Endodermal cell (in vitro differentiated cells): Measurements from ENCODE around the gene ZNF358. TPM values are rescaled to one million over a fixed set of nuclear protein-coding genes. Genes with fewer than 3 reads are reported as not detected.
"Not testable (repeated sequence)": the region's sequence is repeated elsewhere in the genome, so short reads cannot be mapped to it uniquely, and the experiment has no call there.

Source experiments
- DNase-seq: peaks from one replicate; pipeline ENCODE4 v3.0.0-alpha.2; 2017
- H3K27ac ChIP-seq: 2 replicates; pipeline ENCODE4 v1.5.1; 2013; ENCODE audit warnings: mild to moderate bottlenecking, low read depth, low read length, moderate library complexity
- H3K27me3 ChIP-seq: 2 replicates; pipeline ENCODE4 v1.6.1; 2013; ENCODE audit warnings: mild to moderate bottlenecking, low read length, moderate library complexity; ENCODE audit not compliant: insufficient read depth, control insufficient read depth, poor library complexity, severe bottlenecking
- H3K36me3 ChIP-seq: 2 replicates; pipeline ENCODE4 v1.7.0; 2013; ENCODE audit warnings: mild to moderate bottlenecking, low read length, moderate library complexity; ENCODE audit not compliant: control insufficient read depth, insufficient read depth
- H3K4me1 ChIP-seq: one replicate; pipeline ENCODE4 v1.7.0; 2013; ENCODE audit warnings: low read length; ENCODE audit not compliant: control insufficient read depth, insufficient read depth
- H3K4me3 ChIP-seq: 2 replicates; pipeline ENCODE4 v1.5.1; 2013; ENCODE audit warnings: mild to moderate bottlenecking, low read length, moderate library complexity
- H3K9ac ChIP-seq: 2 replicates; pipeline ENCODE4 v1.6.1; 2013; ENCODE audit warnings: mild to moderate bottlenecking, low read length, moderate library complexity; ENCODE audit not compliant: poor library complexity, severe bottlenecking; ENCODE audit errors: extremely low read depth
- H3K9me3 ChIP-seq: 2 replicates; pipeline ENCODE4 v1.6.1; 2013; ENCODE audit warnings: mild to moderate bottlenecking, low read length, moderate library complexity; ENCODE audit not compliant: control insufficient read depth
- H3K27ac Mint-ChIP-seq: 2 replicates; pipeline ENCODE4 v1.8.0; 2020; ENCODE audit warnings: mixed read lengths
- H3K27me3 Mint-ChIP-seq: 2 replicates; pipeline ENCODE4 v1.8.0; 2021; ENCODE audit warnings: mild to moderate bottlenecking, mixed read lengths; ENCODE audit not compliant: insufficient read depth
- H3K36me3 Mint-ChIP-seq: 2 replicates; pipeline ENCODE4 v1.8.0; 2020; ENCODE audit warnings: low read depth, mixed read lengths
- H3K4me1 Mint-ChIP-seq: 2 replicates; pipeline ENCODE4 v1.8.0; 2020; ENCODE audit warnings: mixed read lengths
- H3K4me3 Mint-ChIP-seq: 2 replicates; pipeline ENCODE4 v1.8.0; 2020; ENCODE audit warnings: mild to moderate bottlenecking, moderate library complexity, mixed read lengths
- H3K9me3 Mint-ChIP-seq: 2 replicates; pipeline ENCODE4 v1.8.0; 2020; ENCODE audit warnings: mild to moderate bottlenecking, mixed read lengths
- WGBS, 2 experiments: methylation state at CpG; one replicate each; pipeline versions ENCODE4 v1.1.5 to v1.1.7; 2013; ENCODE audit warnings: missing lambda C conversion rate in 2 of 2, mixed read lengths in 1 of 2; ENCODE audit not compliant: insufficient coverage in 1 of 2, insufficient read length in 1 of 2; 5-methylcytosine and 5-hydroxymethylcytosine counted together
- total RNA-seq, 2 donors: library from RNA; stranded (reverse); fragmentation: NEBNext Ultra II Directional in 1 of 2; extraction: Animal tissue kit (Norgen Biotek cat#: 25700) in 1 of 2; gene quantifications; 2 replicates in 1 of 2; 3 replicates in 1 of 2; pipeline ENCODE4 v1.2.1, GENCODE V29; 2021
- TF ChIP-seq, protein P1 (sequence below): fragments of 200-600 bp; sonication (generic); conservative IDR thresholded peaks from 2 replicates; pipeline ENCODE4 v1.5.0; 2021; ENCODE audit warnings: antibody characterized with exemption, mild to moderate bottlenecking

ZNF358 gene
- total RNA-seq, 2 donors from 2014 or later = 45.9 to 53.2 TPM

DNA sequence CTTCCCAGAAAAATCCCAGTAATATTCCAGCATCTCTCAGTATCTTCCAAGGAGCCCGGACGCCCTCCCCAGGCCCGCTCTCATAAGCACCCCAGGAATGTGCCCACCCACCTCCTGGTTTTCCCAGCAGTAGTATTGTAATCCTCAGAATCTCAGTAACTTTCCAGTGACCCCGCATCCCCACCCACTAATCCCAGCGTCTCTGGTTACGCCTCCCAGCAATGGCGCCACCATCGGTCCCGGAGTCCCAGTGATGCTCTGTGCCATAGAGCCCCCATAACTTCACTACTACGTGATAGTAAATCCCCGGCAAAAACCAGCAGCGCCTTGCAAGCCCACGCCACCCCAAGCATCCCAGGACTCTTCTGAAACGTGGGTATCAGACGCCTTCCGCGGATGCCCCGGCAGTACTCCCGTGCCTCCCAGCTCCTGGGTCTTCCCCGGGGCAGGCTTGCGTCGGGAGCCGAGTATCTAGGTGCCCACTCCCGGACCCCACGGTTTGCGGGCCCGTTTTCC lies 18.7 kb downstream of the ZNF358 start:
- H3K36me3 ChIP-seq = no peaks in the 10 kb centered on the region
- H3K4me3 Mint-ChIP-seq = peak overlapping the region; percentile 86
- peak overlapping the region; percentile 90 for H3K9ac ChIP-seq
- no peaks in the 10 kb centered on the region for H3K27me3 ChIP-seq
- peak overlapping the region; percentile 95 for H3K4me3 ChIP-seq
- H3K27ac Mint-ChIP-seq = peak overlapping the region; percentile 97
- peaks cover 24% of the 10 kb centered on the region for H3K36me3 Mint-ChIP-seq
- TF ChIP-seq, protein P1, sequence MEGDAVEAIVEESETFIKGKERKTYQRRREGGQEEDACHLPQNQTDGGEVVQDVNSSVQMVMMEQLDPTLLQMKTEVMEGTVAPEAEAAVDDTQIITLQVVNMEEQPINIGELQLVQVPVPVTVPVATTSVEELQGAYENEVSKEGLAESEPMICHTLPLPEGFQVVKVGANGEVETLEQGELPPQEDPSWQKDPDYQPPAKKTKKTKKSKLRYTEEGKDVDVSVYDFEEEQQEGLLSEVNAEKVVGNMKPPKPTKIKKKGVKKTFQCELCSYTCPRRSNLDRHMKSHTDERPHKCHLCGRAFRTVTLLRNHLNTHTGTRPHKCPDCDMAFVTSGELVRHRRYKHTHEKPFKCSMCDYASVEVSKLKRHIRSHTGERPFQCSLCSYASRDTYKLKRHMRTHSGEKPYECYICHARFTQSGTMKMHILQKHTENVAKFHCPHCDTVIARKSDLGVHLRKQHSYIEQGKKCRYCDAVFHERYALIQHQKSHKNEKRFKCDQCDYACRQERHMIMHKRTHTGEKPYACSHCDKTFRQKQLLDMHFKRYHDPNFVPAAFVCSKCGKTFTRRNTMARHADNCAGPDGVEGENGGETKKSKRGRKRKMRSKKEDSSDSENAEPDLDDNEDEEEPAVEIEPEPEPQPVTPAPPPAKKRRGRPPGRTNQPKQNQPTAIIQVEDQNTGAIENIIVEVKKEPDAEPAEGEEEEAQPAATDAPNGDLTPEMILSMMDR = no peak
- H3K4me1 ChIP-seq = no peaks in the 10 kb centered on the region
- WGBS, 2 experiments = 0% methylated on average over 2 to 27 of the region's 27 CpGs
- no peaks in the 10 kb centered on the region for H3K9me3 Mint-ChIP-seq
- no peaks in the 10 kb centered on the region for H3K27me3 Mint-ChIP-seq
- H3K27ac ChIP-seq = peak overlapping the region; percentile 74
- H3K4me1 Mint-ChIP-seq = peaks cover 4% of the 10 kb centered on the region
- DNase-seq = peak; percentile 88
- no peaks in the 10 kb centered on the region for H3K9me3 ChIP-seq

- Histone ChIP-seq H3K27me3 (no peaks in the 10 kb centered on the region), H3K27ac (peak within 1 kb of the TSS; percentile 74), H3K9me3 (no peaks in the 10 kb centered on the region), H3K9ac (peak within 1 kb of the TSS; percentile 90), H3K4me3 (peak within 1 kb of the TSS; percentile 95), H3K36me3 (peaks cover under 1% of the 10 kb centered on the region), H3K4me1 (no peaks in the 10 kb centered on the region)
- 0 to 1% methylated on average over 33 to 76 of the region's 76 CpGs for WGBS, 2 experiments
- DNase-seq = peak; percentile 97
- H3K36me3 Mint-ChIP-seq = peaks cover 21% of the 10 kb centered on the region
- no peaks in the 10 kb centered on the region for H3K9me3 Mint-ChIP-seq
- peak within 1 kb of the TSS; percentile 86 for H3K4me3 Mint-ChIP-seq
- H3K27me3 Mint-ChIP-seq = no peaks in the 10 kb centered on the region
- H3K4me1 Mint-ChIP-seq = peaks cover 4% of the 10 kb centered on the region
- TF ChIP-seq, protein P1 = no peak
- peak within 1 kb of the TSS; percentile 97 for H3K27ac Mint-ChIP-seq
These were observed 19.4 kb downstream of the ZNF358 start, which contains the start of gene PNPLA6 for GRCh38 chr19:7535047-7535997. PNPLA6 (plus strand) TSS chr19:7535717; CDS start chr19:7535789, 72 bp downstream.

GRCh38 chr19:7535998-7536695 lies 20.2 kb downstream of the ZNF358 start:
- peaks cover 4% of the 10 kb centered on the region for H3K4me1 Mint-ChIP-seq
- no peaks in the 10 kb centered on the region for H3K27me3 Mint-ChIP-seq
- peaks cover 3% of the 10 kb centered on the region for H3K36me3 ChIP-seq
- peak overlapping the region; percentile 95 for H3K4me3 ChIP-seq
- H3K36me3 Mint-ChIP-seq = peaks cover 24% of the 10 kb centered on the region
- no peaks in the 10 kb centered on the region for H3K27me3 ChIP-seq
- peak; percentile 75 for DNase-seq
- no peaks in the 10 kb centered on the region for H3K9me3 Mint-ChIP-seq
- H3K27ac Mint-ChIP-seq = peak overlapping the region; percentile 62
- TF ChIP-seq, protein P1 = no peak
- 33 to 75% methylated on average over 5 to 30 of the region's 30 CpGs for WGBS, 2 experiments
- H3K4me3 Mint-ChIP-seq = peak overlapping the region; percentile 86
- no peaks in the 10 kb centered on the region for H3K4me1 ChIP-seq
- H3K9me3 ChIP-seq = no peaks in the 10 kb centered on the region
- H3K27ac ChIP-seq = no peak overlapping the region
- peak overlapping the region; percentile 90 for H3K9ac ChIP-seq

- H3K9me3 Mint-ChIP-seq, H3K4me1 Mint-ChIP-seq, H3K9ac ChIP-seq, H3K27me3 Mint-ChIP-seq, H3K9me3 ChIP-seq, H3K27me3 ChIP-seq, H3K27ac ChIP-seq, DNase-seq, H3K27ac Mint-ChIP-seq, H3K4me3 ChIP-seq, H3K4me3 Mint-ChIP-seq, H3K4me1 ChIP-seq: not testable (repeated sequence)
- 92 to 98% methylated on average over 3 to 5 of the region's 5 CpGs for WGBS, 2 experiments
- H3K36me3 Mint-ChIP-seq = peaks cover 40% of the 10 kb centered on the region
- peaks cover 22% of the 10 kb centered on the region for H3K36me3 ChIP-seq
These were observed 23.1 kb downstream of the ZNF358 start for GRCh38 chr19:7538990-7539389.
